ENCODE data around the gene SRMS. TPM values are rescaled to one million over a fixed set of nuclear protein-coding genes. Genes with fewer than 3 reads are reported as not detected.

SRMS gene
- total RNA-seq, 1 donor from 2014 or later: not detected

DNA sequence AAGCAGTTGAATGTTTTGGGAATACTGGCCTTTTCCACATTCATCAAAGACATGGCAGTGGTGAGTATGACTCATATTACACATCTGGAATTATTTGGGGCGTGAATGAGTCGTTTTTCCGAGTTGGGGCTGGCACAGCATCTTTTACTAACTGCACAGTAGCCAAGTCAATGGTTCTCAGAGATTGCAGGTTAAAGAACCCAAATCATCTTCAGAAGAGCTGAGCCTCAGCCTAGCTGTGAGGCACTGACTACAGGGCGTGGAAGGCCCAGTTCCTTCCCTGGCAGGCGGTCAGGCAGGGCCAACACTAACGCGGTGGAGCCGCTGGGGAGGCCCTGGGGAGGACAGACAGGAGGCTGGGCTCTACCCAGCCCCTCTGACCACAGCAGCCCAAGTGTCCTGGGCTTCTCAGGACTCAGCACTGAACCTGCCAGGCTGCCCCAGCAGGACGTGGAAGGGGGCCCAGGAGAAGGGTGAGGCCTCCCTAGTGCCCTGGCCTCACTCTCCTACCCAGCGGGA is 46.6 kb upstream of the SRMS start:
- Mint-ChIP-seq H3K4me3 (no peak overlapping the region), H3K36me3 (peaks cover 17% of the 10 kb centered on the region), H3K27ac (no peak overlapping the region), H3K9me3 (no peaks in the 10 kb centered on the region), H3K4me1 (no peaks in the 10 kb centered on the region), H3K27me3 (ENCODE audit: insufficient read depth, low read depth) (peaks cover under 1% of the 10 kb centered on the region)
- H3K27me3 ChIP-seq: no peaks in the 10 kb centered on the region
- TF ChIP-seq EZH2 (IDR thresholded peaks at IDR 0.05) (no peak), EZH2phosphoT487 (IDR thresholded peaks at IDR 0.05) (no peak)
- TF ChIP-seq, protein P1, sequence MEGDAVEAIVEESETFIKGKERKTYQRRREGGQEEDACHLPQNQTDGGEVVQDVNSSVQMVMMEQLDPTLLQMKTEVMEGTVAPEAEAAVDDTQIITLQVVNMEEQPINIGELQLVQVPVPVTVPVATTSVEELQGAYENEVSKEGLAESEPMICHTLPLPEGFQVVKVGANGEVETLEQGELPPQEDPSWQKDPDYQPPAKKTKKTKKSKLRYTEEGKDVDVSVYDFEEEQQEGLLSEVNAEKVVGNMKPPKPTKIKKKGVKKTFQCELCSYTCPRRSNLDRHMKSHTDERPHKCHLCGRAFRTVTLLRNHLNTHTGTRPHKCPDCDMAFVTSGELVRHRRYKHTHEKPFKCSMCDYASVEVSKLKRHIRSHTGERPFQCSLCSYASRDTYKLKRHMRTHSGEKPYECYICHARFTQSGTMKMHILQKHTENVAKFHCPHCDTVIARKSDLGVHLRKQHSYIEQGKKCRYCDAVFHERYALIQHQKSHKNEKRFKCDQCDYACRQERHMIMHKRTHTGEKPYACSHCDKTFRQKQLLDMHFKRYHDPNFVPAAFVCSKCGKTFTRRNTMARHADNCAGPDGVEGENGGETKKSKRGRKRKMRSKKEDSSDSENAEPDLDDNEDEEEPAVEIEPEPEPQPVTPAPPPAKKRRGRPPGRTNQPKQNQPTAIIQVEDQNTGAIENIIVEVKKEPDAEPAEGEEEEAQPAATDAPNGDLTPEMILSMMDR (IDR thresholded peaks at IDR 0.05): no peak
- H3K4me1 ChIP-seq: no peaks in the 10 kb centered on the region
- H3K9me3 ChIP-seq (ENCODE audit: low read depth): no peaks in the 10 kb centered on the region
- H3K79me2 ChIP-seq (ENCODE audit: low read depth): no peaks in the 10 kb centered on the region
- no peak overlapping the region for H2AFZ ChIP-seq (replicated peaks)
- H3K36me3 ChIP-seq: no peaks in the 10 kb centered on the region
- no peak overlapping the region for H3K9ac ChIP-seq
- no peak for DNase-seq (ENCODE audit: low spot score)
- no peak overlapping the region for H3K27ac ChIP-seq
- no peaks in the 10 kb centered on the region for H3F3A ChIP-seq (ENCODE audit: low read depth)
- no peak overlapping the region for H3K4me2 ChIP-seq
- H4K20me1 ChIP-seq (ENCODE audit: low read depth): no peaks in the 10 kb centered on the region
- H3K4me3 ChIP-seq: no peak overlapping the region

DNA sequence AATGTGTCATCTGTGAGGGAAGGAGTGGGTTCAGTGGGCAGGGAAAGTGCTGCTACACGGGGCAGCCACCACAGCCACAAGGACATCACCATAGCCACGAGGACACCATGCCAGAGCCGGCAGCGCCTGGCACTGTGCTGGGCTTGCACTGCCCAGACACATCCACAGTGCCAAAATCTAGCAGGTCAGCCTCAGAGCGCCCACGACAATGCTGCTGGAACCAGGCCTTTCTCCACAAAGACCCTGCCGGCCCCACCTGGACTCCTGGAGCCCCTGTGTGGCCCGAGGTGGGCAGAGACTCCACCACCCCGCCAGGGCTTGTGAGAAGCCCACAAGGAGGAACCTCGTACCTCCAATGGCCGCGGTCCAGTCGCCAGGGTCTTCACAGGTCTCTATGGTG is 45.1 kb upstream of the SRMS start:
- Mint-ChIP-seq H3K36me3 (peaks cover 18% of the 10 kb centered on the region), H3K4me1 (peaks cover 2% of the 10 kb centered on the region), H3K4me3 (no peak overlapping the region), H3K9me3 (no peaks in the 10 kb centered on the region), H3K27ac (no peak overlapping the region), H3K27me3 (ENCODE audit: insufficient read depth, low read depth) (no peaks in the 10 kb centered on the region)
- Histone ChIP-seq H3F3A (ENCODE audit: low read depth) (no peaks in the 10 kb centered on the region), H3K4me2 (no peak overlapping the region), H3K27me3 (no peaks in the 10 kb centered on the region), H3K9me3 (ENCODE audit: low read depth) (no peaks in the 10 kb centered on the region), H3K27ac (no peak overlapping the region), H4K20me1 (ENCODE audit: low read depth) (no peaks in the 10 kb centered on the region), H3K9ac (no peak overlapping the region), H3K4me3 (no peak overlapping the region), H3K4me1 (no peaks in the 10 kb centered on the region), H3K79me2 (ENCODE audit: low read depth) (no peaks in the 10 kb centered on the region), H3K36me3 (no peaks in the 10 kb centered on the region), H2AFZ (replicated peaks) (no peak overlapping the region)
- no peak for DNase-seq (ENCODE audit: low spot score)
- no peak for TF ChIP-seq EZH2 (IDR thresholded peaks at IDR 0.05)
- TF ChIP-seq EZH2phosphoT487 (IDR thresholded peaks at IDR 0.05): no peak
- TF ChIP-seq, protein P1 (IDR thresholded peaks at IDR 0.05): no peak

DNA sequence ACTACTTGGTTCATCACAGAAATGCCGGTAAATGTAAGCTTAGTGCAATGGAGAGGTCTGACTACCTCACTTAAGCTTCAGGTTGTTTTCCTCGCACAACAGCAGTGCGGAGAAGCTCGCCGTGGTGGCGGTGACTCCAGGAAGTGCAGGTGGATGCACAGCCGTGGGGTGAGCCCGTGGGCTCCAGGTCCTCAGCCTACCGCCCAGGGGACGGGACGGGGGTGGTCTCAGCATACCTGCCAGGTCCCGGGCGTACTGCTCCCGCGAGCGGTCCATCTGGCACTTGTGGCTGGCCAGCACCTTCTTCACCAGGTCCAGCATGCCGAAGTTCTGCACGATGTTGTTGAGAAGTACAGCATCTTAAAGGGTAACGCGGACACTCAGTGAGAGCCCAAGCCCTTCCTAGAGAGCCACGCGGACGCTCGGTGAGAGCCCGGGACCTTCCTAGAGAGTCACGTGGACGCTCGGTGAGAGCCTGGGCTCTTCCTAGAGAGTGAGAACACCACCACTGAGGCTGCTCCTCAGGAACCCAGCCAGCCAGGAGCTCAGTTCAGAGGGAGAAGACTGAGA is 44.3 kb upstream of the SRMS start:
- no peak overlapping the region for H3K4me3 Mint-ChIP-seq
- H3K27ac Mint-ChIP-seq: no peak overlapping the region
- H3K27me3 Mint-ChIP-seq (ENCODE audit: insufficient read depth, low read depth): peaks cover 3% of the 10 kb centered on the region
- Histone ChIP-seq H3F3A (ENCODE audit: low read depth) (no peaks in the 10 kb centered on the region), H4K20me1 (ENCODE audit: low read depth) (no peaks in the 10 kb centered on the region), H3K4me2 (no peak overlapping the region), H3K4me1 (no peaks in the 10 kb centered on the region), H3K9me3 (ENCODE audit: low read depth) (no peaks in the 10 kb centered on the region), H3K9ac (no peak overlapping the region), H3K4me3 (no peak overlapping the region), H3K36me3 (no peaks in the 10 kb centered on the region), H3K27ac (no peak overlapping the region), H2AFZ (replicated peaks) (no peak overlapping the region), H3K27me3 (no peaks in the 10 kb centered on the region), H3K79me2 (ENCODE audit: low read depth) (no peaks in the 10 kb centered on the region)
- H3K4me1 Mint-ChIP-seq: peaks cover 8% of the 10 kb centered on the region
- DNase-seq (ENCODE audit: low spot score): no peak
- peaks cover 18% of the 10 kb centered on the region for H3K36me3 Mint-ChIP-seq
- no peak for TF ChIP-seq EZH2 (IDR thresholded peaks at IDR 0.05)
- TF ChIP-seq, protein P1 (IDR thresholded peaks at IDR 0.05): no peak
- H3K9me3 Mint-ChIP-seq: no peaks in the 10 kb centered on the region

Data from neural progenitor cell (in vitro differentiated cells).